GM19023 (cell line): ENCODE results near the gene KCNN4.

Experiments used
- ATAC-seq: cut with Tn5 transposase; IDR thresholded peaks from one replicate; pipeline ENCODE4 v1.9.1; 2021; ENCODE audit warnings: mild to moderate bottlenecking, moderate library complexity; ENCODE audit not compliant: unreplicated experiment

KCNN4 gene

GRCh38 chr19:43751466-43752220 is 29.1 kb downstream of the KCNN4 start:
- no peak for ATAC-seq

GRCh38 chr19:43749898-43750297 is 30.9 kb downstream of the KCNN4 start:
- no peak for ATAC-seq

- no peak for ATAC-seq
These were observed 31.6 kb downstream of the KCNN4 start for GRCh38 chr19:43749152-43749551.

- ATAC-seq: no peak
These were observed 32.1 kb downstream of the KCNN4 start for GRCh38 chr19:43748685-43749084.

- ATAC-seq: no peak
These were observed 32.6 kb downstream of the KCNN4 start for GRCh38 chr19:43748205-43748594.

- no peak for ATAC-seq
These were observed 33.1 kb downstream of the KCNN4 start for GRCh38 chr19:43747557-43748204.

GRCh38 chr19:43743059-43743458 is 37.7 kb downstream of the KCNN4 start:
- ATAC-seq: no peak

- no peak for ATAC-seq
These were observed 39.5 kb downstream of the KCNN4 start for GRCh38 chr19:43741075-43741825.

GRCh38 chr19:43739439-43740235 is 41.1 kb downstream of the KCNN4 start:
- ATAC-seq: no peak

GRCh38 chr19:43738780-43739211 is 42.0 kb downstream of the KCNN4 start:
- no peak for ATAC-seq

GRCh38 chr19:43735957-43736356 is 44.8 kb downstream of the KCNN4 start:
- no peak for ATAC-seq

- no peak for ATAC-seq
These were observed 45.8 kb downstream of the KCNN4 start for GRCh38 chr19:43735013-43735412.

GRCh38 chr19:43731846-43732245 is 48.9 kb downstream of the KCNN4 start:
- no peak for ATAC-seq

GRCh38 chr19:43731346-43731745 is 49.4 kb downstream of the KCNN4 start:
- no peak for ATAC-seq

GRCh38 chr19:43729919-43730318 is 50.9 kb downstream of the KCNN4 start:
- no peak for ATAC-seq

GRCh38 chr19:43727593-43727853 is 53.2 kb downstream of the KCNN4 start:
- ATAC-seq: no peak

GRCh38 chr19:43726736-43727592 is 53.8 kb downstream of the KCNN4 start:
- ATAC-seq: no peak

GRCh38 chr19:43725468-43725867 is 55.3 kb downstream of the KCNN4 start:
- ATAC-seq: no peak

GRCh38 chr19:43724896-43725295 is 55.9 kb downstream of the KCNN4 start:
- no peak for ATAC-seq

- no peak for ATAC-seq
These were observed 57.2 kb downstream of the KCNN4 start for GRCh38 chr19:43723588-43723987.
